ENCODE measurements around the gene UST.
"Not testable (repeated sequence)": the region's sequence is repeated elsewhere in the genome, so short reads cannot be mapped to it uniquely, and the experiment has no call there.

Gene UST

GRCh38 chr6:148874698-148875293 lies 128.0 kb downstream of the UST start:
- DNase-seq, result peak; percentile 82

- no peak for DNase-seq
These were observed 131.9 kb downstream of the UST start for GRCh38 chr6:148878683-148879082.

DNA sequence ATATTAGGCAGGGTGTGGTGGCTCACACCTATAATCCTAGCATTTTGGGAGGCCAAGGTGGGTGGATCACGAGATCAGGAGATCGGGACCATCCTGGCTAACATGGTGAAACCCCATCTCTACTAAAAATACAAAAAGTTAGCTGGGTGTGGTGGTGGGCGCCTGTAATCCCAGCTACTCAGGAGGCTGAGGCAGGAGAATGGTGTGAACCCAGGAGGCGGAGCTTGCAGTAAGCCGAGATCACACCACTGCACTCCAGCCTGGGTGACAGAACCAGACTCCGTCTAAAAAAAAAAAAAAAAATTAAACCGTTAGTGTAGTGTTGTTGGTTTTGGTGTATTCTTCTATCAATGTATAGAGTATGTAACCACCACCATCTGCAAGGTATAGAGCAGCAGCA lies 133.9 kb downstream of the UST start:
- not testable (repeated sequence) for DNase-seq

- DNase-seq, result no peak
These were observed 134.9 kb downstream of the UST start for GRCh38 chr6:148881593-148882311.

- DNase-seq, result no peak
These were observed 136.4 kb downstream of the UST start for GRCh38 chr6:148883270-148883669.

- DNase-seq, result no peak
These were observed 137.6 kb downstream of the UST start for GRCh38 chr6:148884461-148884860.

GRCh38 chr6:148885136-148885865 lies 138.5 kb downstream of the UST start:
- no peak for DNase-seq

GRCh38 chr6:148885925-148886845 lies 139.4 kb downstream of the UST start:
- no peak for DNase-seq

GRCh38 chr6:148887181-148887580 lies 140.4 kb downstream of the UST start:
- DNase-seq, result no peak

GRCh38 chr6:148888856-148889255 lies 142.0 kb downstream of the UST start:
- no peak for DNase-seq

DNA sequence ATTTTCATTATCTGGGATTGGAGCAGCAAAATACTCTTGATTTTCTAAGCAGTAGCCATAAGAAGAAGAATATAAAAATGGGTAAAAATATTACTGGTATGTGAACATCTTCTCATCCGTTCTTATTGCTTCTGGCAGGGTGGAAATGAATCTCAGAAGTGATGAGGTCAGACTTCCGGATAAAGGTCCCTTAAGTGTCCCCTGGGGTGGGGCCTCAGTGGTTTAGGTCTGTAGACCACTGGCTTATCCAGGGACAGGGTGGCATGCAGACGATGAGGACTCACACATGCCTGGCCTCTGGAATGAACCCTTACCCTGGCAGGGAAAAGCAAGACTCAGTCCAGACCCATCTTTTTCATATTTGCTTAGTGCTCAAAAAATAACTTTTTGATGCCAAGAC lies 143.3 kb downstream of the UST start:
- DNase-seq, result no peak

- no peak for DNase-seq
These were observed 144.0 kb downstream of the UST start for GRCh38 chr6:148890652-148891404.

- no peak for DNase-seq
These were observed 144.6 kb downstream of the UST start for GRCh38 chr6:148891405-148891783.

DNA sequence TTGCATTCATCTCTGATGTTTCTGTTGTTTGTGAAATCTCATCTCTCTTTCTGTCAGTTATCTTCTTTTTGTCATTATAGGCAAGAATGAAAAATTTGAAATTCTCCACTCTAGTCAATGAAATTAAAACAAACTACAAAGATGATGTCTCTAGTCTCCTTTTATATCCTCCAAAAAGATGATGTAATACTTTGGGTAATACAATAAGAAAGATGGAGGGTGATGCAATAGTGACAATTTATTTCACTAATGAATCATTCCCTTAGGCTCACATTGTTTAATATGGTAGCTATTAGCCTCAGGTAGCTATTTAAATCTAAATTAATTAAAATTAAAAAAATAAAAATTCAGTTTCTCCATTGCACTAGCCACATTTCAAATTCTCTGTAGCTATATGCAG lies 145.4 kb downstream of the UST start:
- DNase-seq, result no peak

DNA sequence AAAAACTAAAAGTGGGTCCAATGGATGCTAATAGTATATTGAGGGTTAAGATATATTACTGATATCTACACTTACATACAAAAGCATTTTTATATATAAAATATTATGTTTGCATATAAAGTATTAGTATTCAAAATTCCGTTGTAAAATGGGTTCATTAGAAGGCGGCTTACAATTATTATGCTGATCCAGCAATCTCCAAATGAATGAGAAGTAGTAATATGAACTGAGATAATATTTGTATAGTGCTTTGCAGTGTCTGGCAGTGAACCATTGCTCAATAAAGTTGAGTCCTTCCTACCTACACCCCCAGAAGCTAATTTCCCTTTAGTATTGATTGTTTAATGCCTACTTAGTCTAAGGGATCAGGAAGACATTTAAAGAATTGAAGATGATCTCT lies 146.2 kb downstream of the UST start:
- DNase-seq, result no peak

DNA sequence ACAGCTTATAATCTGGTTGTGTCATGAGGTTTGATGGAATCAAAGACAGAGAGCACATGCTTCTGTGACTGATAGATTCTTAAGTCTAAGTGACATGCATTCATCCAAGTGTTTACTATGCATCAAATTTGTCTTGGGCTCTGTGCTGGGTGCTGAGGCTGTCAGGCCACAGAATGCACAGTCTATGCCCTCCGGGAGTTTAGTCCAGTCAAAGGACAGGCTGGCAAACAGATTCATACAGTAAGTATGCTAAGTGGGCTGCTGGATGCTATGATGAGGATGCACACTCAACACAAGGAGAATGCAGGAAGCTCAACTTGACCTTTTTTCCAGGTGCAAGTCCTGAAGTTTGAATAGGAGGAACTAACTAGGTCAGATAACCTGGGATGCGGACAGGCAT lies 146.7 kb downstream of the UST start:
- no peak for DNase-seq

GRCh38 chr6:148898376-148899014 lies 151.7 kb downstream of the UST start:
- no peak for DNase-seq

GRCh38 chr6:148904896-148905870 lies 158.4 kb downstream of the UST start:
- DNase-seq, result no peak

GRCh38 chr6:148905901-148906300 lies 159.1 kb downstream of the UST start:
- DNase-seq, result no peak

- DNase-seq, result no peak
These were observed 159.6 kb downstream of the UST start for GRCh38 chr6:148906386-148906785.

GRCh38 chr6:148907573-148907972 lies 160.7 kb downstream of the UST start:
- DNase-seq, result no peak

Measured in COR-L47 (cell line).